ENCODE measurements around the gene GPR61.

GPR61 gene

DNA sequence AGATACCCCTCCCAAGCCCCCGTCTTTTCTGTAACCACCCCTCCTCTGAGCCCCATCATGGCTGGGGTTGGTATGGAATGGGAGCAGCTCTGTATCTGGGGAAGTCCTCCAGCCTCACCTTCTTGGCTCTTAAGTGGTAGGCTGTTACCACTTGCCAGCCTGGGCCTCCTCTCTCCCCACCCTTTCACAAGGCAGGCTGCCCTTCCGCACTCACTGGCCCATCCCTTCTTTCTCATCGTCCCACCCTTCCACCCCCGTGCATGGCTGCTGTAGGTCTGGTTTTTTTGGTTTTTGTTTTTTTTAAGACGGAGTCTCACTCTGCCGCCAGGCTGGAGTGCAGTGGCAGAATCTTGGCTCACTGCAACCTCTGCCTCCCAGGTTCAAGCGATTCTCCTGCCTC is 40.6 kb upstream of the GPR61 start:
- in situ Hi-C loops (cut with HindIII; ENCODE audit: low pct_ligation_motif_present, low sequenced_read_pairs), result no loop called here
- H3K27ac ChIP-seq, result no peak overlapping the region
- no peaks in the 10 kb centered on the region for H3K36me3 ChIP-seq (replicated peaks)

DNA sequence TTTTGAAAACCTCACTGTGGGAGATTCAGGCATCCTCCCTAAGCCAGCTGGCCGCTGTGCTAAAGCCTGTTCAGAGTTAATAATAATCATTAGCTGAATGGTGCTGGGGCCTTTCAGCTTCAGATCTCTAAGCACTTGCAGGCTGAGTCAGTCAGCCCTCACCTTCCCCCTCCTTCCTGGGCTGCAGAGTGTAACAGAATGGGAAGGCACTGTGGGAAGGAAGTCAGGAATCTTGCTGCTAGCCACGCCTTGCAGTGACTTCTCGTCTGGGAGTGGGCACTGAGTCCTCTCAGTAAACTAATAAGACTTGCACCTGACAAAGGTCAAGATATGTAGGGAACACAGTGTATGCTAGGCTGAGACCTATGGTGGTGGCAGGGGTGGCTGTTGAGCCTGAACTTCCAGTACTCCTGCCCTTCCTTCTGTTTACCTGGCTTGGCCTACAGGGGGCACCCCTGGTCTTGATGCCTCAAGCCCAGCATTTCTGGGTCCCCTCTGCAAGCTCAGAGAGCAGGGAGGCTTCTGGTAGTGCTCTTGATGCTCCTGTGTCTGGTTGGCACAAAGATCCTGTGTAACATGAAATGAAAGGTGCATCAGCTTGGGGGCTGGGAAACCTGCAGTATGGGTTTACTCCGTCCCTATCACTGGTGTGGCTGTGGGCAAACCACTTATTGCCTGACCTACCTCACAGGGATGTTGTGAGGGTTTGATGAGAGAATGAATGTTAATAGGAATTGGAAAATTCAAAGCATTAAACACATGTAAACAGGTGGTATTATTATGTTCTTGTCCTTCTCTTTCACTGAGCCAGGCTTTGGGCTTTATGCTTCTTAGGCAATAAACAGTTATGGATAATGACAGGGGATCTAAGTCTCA is 39.8 kb upstream of the GPR61 start:
- in situ Hi-C loops (cut with HindIII; ENCODE audit: low pct_ligation_motif_present, low sequenced_read_pairs), result no loop called here

More for the DNA sequence above, 40.6 kb upstream of the GPR61 start:
- no peaks in the 10 kb centered on the region for H3K27me3 ChIP-seq (replicated peaks)
- H3K4me3 ChIP-seq (ENCODE audit: low read depth, low read length), result no peak overlapping the region
- TF ChIP-seq, protein P1, sequence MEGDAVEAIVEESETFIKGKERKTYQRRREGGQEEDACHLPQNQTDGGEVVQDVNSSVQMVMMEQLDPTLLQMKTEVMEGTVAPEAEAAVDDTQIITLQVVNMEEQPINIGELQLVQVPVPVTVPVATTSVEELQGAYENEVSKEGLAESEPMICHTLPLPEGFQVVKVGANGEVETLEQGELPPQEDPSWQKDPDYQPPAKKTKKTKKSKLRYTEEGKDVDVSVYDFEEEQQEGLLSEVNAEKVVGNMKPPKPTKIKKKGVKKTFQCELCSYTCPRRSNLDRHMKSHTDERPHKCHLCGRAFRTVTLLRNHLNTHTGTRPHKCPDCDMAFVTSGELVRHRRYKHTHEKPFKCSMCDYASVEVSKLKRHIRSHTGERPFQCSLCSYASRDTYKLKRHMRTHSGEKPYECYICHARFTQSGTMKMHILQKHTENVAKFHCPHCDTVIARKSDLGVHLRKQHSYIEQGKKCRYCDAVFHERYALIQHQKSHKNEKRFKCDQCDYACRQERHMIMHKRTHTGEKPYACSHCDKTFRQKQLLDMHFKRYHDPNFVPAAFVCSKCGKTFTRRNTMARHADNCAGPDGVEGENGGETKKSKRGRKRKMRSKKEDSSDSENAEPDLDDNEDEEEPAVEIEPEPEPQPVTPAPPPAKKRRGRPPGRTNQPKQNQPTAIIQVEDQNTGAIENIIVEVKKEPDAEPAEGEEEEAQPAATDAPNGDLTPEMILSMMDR (IDR thresholded peaks at IDR 0.05; ENCODE audit: low read depth, low read length, missing control alignments), result no peak
- no peak for DNase-seq

DNA sequence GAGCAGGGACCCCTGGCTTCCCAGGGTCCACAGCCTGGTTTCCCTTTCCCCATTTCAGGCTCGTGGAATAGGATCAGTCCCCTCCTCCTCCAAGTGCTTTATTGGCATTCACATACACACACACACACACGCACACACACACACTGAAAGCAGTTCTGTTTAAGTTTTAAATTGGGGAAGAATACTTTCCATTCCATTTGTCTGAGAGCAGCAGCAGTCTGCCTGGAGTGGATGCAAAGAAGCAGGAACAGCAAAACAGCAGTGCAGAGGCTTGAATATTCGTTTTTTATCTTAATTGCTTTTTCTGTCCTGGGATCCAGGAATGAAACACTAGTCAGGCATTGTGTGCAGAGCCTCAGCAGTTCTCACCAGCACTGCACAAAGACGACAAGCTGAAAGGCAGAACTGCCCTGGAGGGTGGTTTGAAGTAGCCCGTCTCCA is 38.7 kb upstream of the GPR61 start:
- no peaks in the 10 kb centered on the region for H3K36me3 ChIP-seq (replicated peaks)
- H3K27ac ChIP-seq, result no peak overlapping the region
- H3K4me3 ChIP-seq (ENCODE audit: low read depth, low read length), result no peak overlapping the region
- no peaks in the 10 kb centered on the region for H3K27me3 ChIP-seq (replicated peaks)
- in situ Hi-C loops (cut with HindIII; ENCODE audit: low pct_ligation_motif_present, low sequenced_read_pairs), result no loop called here
- DNase-seq, result peak; percentile 59
- TF ChIP-seq, protein P1 (IDR thresholded peaks at IDR 0.05; ENCODE audit: low read depth, low read length, missing control alignments), result no peak

More for the DNA sequence above, 39.8 kb upstream of the GPR61 start:
- DNase-seq, result peak; percentile 26
- H3K27ac ChIP-seq, result no peak overlapping the region
- H3K36me3 ChIP-seq (replicated peaks), result no peaks in the 10 kb centered on the region
- H3K4me3 ChIP-seq (ENCODE audit: low read depth, low read length), result no peak overlapping the region
- TF ChIP-seq, protein P1 (IDR thresholded peaks at IDR 0.05; ENCODE audit: low read depth, low read length, missing control alignments), result peak; percentile 70
- no peaks in the 10 kb centered on the region for H3K27me3 ChIP-seq (replicated peaks)

DNA sequence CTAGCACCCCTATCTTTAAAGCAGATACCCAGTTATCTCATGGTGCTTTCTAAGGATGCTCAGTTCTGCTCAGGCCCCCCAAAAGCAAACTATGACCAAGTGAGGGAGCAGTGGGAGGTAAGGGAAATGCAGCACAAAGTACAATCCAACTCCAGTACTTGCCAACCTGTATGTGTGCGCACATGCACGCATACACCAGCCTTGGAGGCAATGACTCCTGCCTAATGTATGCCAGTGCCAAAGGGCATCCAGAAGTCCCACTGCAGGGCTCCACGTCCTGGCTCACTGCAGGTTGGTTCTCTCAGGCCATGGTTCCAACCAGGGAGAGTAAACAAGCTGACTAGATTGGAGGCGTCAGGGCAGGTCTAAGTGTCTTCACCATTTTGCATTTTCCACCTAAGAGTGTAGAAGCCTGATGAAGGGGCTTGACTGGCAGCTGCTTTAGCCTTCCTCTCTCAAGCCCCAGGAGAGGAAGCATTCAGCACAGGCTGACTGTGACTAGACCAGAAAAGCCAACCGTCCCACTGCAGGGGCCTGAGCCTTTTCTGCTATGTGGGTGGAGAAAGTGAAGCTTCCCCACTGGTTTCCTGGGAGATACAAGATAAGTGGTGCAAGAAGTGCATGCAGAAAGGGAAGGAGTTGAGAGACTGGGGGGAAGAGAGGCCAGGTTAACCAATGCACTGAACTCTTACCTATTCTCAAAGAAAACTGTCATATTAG is 37.9 kb upstream of the GPR61 start:
- TF ChIP-seq, protein P1 (IDR thresholded peaks at IDR 0.05; ENCODE audit: low read depth, low read length, missing control alignments), result no peak
- DNase-seq, result no peak
- H3K4me3 ChIP-seq (ENCODE audit: low read depth, low read length), result no peak overlapping the region
- H3K27ac ChIP-seq, result no peak overlapping the region
- no peaks in the 10 kb centered on the region for H3K36me3 ChIP-seq (replicated peaks)
- in situ Hi-C loops (cut with HindIII; ENCODE audit: low pct_ligation_motif_present, low sequenced_read_pairs), result no loop called here
- H3K27me3 ChIP-seq (replicated peaks), result no peaks in the 10 kb centered on the region

DNA sequence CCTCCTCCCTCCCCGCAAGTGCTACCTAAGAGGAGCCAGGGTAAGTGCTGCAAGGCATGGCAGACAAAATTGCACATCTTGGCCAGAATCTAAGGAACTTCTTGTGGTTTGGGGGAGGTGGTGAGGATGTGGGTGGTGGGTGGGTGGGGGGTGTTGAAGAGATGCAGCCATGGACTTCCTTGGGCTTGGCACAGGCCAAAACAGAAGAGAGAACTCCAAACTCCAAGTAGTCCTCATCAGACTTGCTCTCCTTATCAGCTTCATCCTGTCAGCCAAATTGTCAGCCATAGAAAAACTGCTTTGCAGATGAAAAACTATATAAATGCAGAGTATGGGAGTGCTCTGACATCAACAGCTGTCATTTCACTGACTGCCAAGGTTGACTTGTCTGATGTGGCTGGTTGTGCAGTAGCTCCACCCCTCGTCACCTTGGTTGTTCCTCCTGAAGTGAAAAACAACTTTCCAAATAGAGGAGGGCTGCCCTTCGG is 37.3 kb upstream of the GPR61 start:
- H3K27me3 ChIP-seq (replicated peaks), result no peaks in the 10 kb centered on the region
- TF ChIP-seq, protein P1 (IDR thresholded peaks at IDR 0.05; ENCODE audit: low read depth, low read length, missing control alignments), result no peak
- H3K27ac ChIP-seq, result no peak overlapping the region
- in situ Hi-C loops (cut with HindIII; ENCODE audit: low pct_ligation_motif_present, low sequenced_read_pairs), result no loop called here
- DNase-seq, result no peak
- no peak overlapping the region for H3K4me3 ChIP-seq (ENCODE audit: low read depth, low read length)
- no peaks in the 10 kb centered on the region for H3K36me3 ChIP-seq (replicated peaks)

Measured in brain microvascular endothelial cell (primary cell).